Uterus (tissue), 2 donors: Measurements from ENCODE around the gene PDE8A.

Experiments used
- CTCF ChIP-seq, 4 experiments: fragments of 200-600 bp in 2 of 4; fragments of 450-650 bp in 2 of 4; sonication (generic) in 2 of 4; IDR thresholded peaks; one replicate each; pipeline ENCODE4 v1.5.1; 2016 to 2019; ENCODE audit warnings: antibody characterized with exemption in 4 of 4, mild to moderate bottlenecking in 2 of 4, moderate library complexity in 1 of 4
- POLR2A ChIP-seq, 2 donors: fragments of 450-650 bp; IDR thresholded peaks; one replicate each; pipeline ENCODE4 v1.6.1; 2016; ENCODE audit warnings: antibody characterized with exemption in 2 of 2, mild to moderate bottlenecking in 1 of 2, moderate library complexity in 1 of 2

GRCh38 chr15:84947947-84948830, 33.5 kb upstream of the PDE8A start:
- TF ChIP-seq CTCF (IDR thresholded peaks at IDR 0.05) (no peak), POLR2A (IDR thresholded peaks at IDR 0.05) (no peak)
